Prostate gland (tissue), 2 donors: Measurements from ENCODE around the gene KMT5B.

Source experiments
- CTCF ChIP-seq, 4 experiments: fragments of 200-600 bp in 2 of 4; fragments of 450-650 bp in 2 of 4; sonication (generic) in 2 of 4; IDR thresholded peaks; 1 replicate in 3 of 4; 2 replicates in 1 of 4; pipeline ENCODE4 v1.5.1; 2016 to 2019; ENCODE audit warnings: antibody characterized with exemption in 4 of 4, mild to moderate bottlenecking in 2 of 4, moderate library complexity in 2 of 4
- POLR2A ChIP-seq: fragments of 450-650 bp; IDR thresholded peaks from one replicate; pipeline ENCODE4 v1.6.1; 2016; ENCODE audit warnings: antibody characterized with exemption, mild to moderate bottlenecking

GRCh38 chr11:68140496-68141245 is 72.4 kb downstream of the KMT5B start:
- no peak for TF ChIP-seq CTCF (IDR thresholded peaks at IDR 0.05)
- no peak for TF ChIP-seq POLR2A
